ENCODE measurements around the gene PRR15. TPM values are rescaled to one million over a fixed set of nuclear protein-coding genes. Genes with fewer than 3 reads are reported as not detected.

Gene PRR15
- total RNA-seq, 4 donors from 2014 or later, result 0.54 to 2.7 (median 1.7) TPM

DNA sequence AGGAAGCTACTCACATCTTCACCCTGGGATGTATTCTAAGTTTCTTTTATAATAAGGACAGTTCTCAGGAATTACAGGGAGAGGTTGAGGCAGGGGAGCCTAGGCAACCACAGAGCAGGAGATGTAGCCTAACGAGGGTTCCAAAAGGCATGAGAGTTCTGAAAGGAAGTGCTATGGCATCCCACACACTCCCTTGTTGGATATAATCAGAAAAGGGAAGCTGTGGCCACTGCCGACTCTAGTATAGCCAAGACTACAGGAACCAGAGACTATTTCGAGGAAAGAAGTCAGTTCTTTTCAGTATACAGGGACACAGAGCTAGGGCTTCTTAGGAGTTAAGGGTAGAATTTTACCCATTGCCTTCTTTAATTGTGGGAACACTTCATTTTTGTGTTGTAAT is 11.0 kb downstream of the PRR15 start:
- WGBS, 2 donors, result 77 to 82% methylated on average over 3 of the region's 3 CpGs
- H3K4me3 ChIP-seq (replicated peaks in 1 of 3), result no peak overlapping the region
- intact Hi-C loops (cut with DNase I), result no loop called here
- H3K27me3 ChIP-seq, result no peaks in the 10 kb centered on the region
- DNase-seq, result no peak
- peaks cover 0 to 2% of the 10 kb centered on the region in 2 donors for H3K4me1 ChIP-seq
- TF ChIP-seq, protein P1, sequence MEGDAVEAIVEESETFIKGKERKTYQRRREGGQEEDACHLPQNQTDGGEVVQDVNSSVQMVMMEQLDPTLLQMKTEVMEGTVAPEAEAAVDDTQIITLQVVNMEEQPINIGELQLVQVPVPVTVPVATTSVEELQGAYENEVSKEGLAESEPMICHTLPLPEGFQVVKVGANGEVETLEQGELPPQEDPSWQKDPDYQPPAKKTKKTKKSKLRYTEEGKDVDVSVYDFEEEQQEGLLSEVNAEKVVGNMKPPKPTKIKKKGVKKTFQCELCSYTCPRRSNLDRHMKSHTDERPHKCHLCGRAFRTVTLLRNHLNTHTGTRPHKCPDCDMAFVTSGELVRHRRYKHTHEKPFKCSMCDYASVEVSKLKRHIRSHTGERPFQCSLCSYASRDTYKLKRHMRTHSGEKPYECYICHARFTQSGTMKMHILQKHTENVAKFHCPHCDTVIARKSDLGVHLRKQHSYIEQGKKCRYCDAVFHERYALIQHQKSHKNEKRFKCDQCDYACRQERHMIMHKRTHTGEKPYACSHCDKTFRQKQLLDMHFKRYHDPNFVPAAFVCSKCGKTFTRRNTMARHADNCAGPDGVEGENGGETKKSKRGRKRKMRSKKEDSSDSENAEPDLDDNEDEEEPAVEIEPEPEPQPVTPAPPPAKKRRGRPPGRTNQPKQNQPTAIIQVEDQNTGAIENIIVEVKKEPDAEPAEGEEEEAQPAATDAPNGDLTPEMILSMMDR (IDR thresholded peaks at IDR 0.05), result no peak
- TF ChIP-seq POLR2A (IDR thresholded peaks at IDR 0.05), result no peak
- H3K36me3 ChIP-seq, result no peaks in the 10 kb centered on the region
- no peak overlapping the region for H3K27ac ChIP-seq
- no peaks in the 10 kb centered on the region for H3K9me3 ChIP-seq

DNA sequence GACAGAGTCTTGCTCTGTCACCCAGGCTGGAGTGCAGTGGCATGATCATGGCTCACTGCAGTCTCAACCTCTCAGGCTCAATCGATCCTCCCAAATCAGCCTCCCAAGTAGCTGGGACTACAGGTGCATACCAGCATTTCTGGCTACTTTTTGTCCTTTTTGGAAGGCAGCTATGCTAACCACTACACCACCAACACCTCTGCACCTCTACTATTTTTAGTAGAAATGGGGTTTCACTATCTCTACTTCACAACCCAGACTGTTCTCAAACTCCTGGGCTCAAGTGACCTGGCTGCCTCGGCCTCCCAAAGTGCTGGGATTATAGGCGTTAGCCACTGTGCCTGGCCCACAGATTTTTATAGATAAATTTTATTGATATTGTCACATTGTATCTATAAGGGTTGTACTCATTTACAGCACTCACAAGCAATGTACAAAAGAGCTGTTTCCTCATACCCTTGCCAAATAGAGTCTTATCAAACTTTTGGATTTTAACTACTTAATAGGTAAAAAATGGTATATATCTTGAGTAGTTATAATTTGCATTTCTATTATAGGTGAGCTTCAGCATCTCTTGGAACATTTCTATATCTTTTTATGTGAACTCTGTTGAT is 23.7 kb downstream of the PRR15 start:
- no peaks in the 10 kb centered on the region for H3K9me3 ChIP-seq
- whole genome bisulfite sequencing, 2 donors, result 79 to 94% methylated on average over 3 of the region's 3 CpGs
- H3K27me3 ChIP-seq, result no peaks in the 10 kb centered on the region
- no peak overlapping the region for H3K27ac ChIP-seq
- no peaks in the 10 kb centered on the region for H3K36me3 ChIP-seq
- no peak overlapping the region for H3K4me3 ChIP-seq (replicated peaks in 1 of 3)
- no peak for TF ChIP-seq POLR2A (IDR thresholded peaks at IDR 0.05)
- TF ChIP-seq, protein P1 (IDR thresholded peaks at IDR 0.05), result no peak
- intact Hi-C loops (cut with DNase I), result no loop called here
- H3K4me1 ChIP-seq, result no peaks in the 10 kb centered on the region
- no peak for DNase-seq

DNA sequence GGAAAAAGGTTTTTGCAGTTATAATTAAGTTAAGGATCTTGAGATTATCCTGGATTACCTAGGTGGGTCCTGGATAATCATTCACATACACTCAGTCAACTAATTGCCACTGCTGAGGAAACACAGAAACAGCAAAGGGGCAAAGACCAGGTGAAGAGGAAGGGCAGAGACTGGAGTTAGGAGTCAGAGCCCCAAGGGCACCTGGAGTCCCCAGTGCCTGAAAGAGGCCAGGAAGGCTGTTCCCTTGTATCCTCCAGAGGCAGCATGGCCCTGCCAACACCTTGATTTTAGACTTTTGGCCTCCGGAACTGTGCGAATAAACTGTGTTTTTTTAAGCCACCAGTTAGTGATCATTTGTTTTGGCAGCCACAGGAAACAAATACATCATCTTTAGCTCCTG is 24.6 kb downstream of the PRR15 start:
- TF ChIP-seq, protein P1 (IDR thresholded peaks at IDR 0.05), result no peak
- TF ChIP-seq POLR2A (IDR thresholded peaks at IDR 0.05), result no peak
- H3K4me1 ChIP-seq, result no peaks in the 10 kb centered on the region
- H3K36me3 ChIP-seq, result no peaks in the 10 kb centered on the region
- H3K9me3 ChIP-seq, result no peaks in the 10 kb centered on the region
- intact Hi-C loops (cut with DNase I), result no loop called here
- DNase-seq, result no peak
- H3K4me3 ChIP-seq (replicated peaks in 1 of 3), result no peak overlapping the region
- WGBS, 2 donors, result 66 to 77% methylated on average over 2 of the region's 2 CpGs
- no peak overlapping the region for H3K27ac ChIP-seq
- H3K27me3 ChIP-seq, result no peaks in the 10 kb centered on the region

DNA sequence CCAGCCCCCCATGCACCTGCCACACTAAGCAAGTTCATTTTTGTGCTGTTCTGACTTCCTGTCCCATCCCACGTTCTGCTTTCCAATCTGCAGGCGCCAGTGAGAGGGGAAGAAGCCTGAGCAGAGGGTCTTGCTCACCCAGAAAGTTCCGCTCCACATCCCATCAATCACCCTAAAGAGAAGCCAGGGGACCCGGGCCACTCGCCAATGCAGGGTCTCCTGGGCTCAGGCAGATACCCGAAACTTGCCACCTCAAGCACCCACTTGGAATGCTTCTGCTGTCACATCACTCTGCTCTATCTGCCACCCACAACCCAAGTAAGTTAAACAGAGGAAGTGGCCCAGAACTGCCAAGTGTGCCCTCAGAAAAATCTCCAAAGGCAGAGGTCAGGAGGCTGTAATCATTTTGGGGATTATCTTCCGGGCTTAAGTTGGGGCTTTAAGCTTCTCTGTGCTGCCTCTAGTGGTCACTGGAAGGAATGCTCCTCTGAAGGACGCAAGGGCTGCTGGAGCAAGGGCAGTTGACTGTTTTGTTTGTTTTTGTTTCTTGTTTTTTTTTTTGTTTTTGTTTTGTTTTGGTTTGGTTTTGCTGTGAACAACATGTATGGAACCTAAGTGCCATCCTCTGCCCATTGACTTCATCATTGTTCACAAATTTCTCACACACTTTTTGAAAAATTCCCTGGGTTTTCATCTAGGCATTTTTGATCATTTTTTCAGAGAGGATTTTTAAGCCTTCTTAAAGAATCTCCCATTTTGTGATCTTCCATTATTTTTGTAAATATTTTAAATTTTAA is 25.5 kb downstream of the PRR15 start:
- Histone ChIP-seq H3K9me3 (no peaks in the 10 kb centered on the region), H3K4me3 (replicated peaks in 1 of 3) (no peak overlapping the region), H3K27ac (no peak overlapping the region), H3K36me3 (no peaks in the 10 kb centered on the region), H3K27me3 (no peaks in the 10 kb centered on the region), H3K4me1 (no peaks in the 10 kb centered on the region)
- DNase-seq, result peak; percentile 41 to 48
- WGBS, 2 donors, result 66 to 68% methylated on average over 8 of the region's 8 CpGs
- intact Hi-C loops (cut with DNase I), result no loop called here
- TF ChIP-seq POLR2A (IDR thresholded peaks at IDR 0.05), result no peak
- TF ChIP-seq, protein P1 (IDR thresholded peaks at IDR 0.05), result peak; percentile 45 to 87 (median 61)

DNA sequence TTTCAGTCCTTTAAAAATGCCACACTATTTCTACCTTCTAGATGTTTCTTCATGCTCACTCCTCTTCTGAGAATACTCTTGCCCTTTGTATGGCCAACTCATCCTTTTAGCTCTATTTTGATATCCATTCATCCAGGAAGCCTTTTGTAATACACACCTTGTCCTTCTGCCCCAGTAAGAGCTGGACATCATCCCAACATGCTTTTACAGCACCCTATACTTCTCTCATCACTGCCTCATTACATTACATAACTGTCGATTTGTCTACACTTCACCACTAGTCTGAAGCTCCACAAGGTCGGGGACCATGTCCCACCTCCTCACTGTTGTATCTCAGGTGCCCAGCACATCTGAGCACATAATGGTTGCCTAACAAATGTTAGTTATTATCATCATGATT is 29.2 kb downstream of the PRR15 start:
- H3K9me3 ChIP-seq, result no peaks in the 10 kb centered on the region
- no peak overlapping the region for H3K4me3 ChIP-seq (replicated peaks in 1 of 3)
- H3K27me3 ChIP-seq, result no peaks in the 10 kb centered on the region
- WGBS, 2 donors, result 90 to 93% methylated on average over 2 of the region's 2 CpGs
- no peak for DNase-seq
- H3K4me1 ChIP-seq, result no peaks in the 10 kb centered on the region
- intact Hi-C loops (cut with DNase I), result no loop called here
- no peaks in the 10 kb centered on the region for H3K36me3 ChIP-seq
- no peak for TF ChIP-seq POLR2A (IDR thresholded peaks at IDR 0.05)
- TF ChIP-seq, protein P1 (IDR thresholded peaks at IDR 0.05), result no peak
- H3K27ac ChIP-seq, result no peak overlapping the region
